GM12878 (cell line): ENCODE results near the gene SYNGAP1. TPM values are rescaled to one million over a fixed set of nuclear protein-coding genes. Genes with fewer than 3 reads are reported as not detected.
A peak's percentile ranks its signal among the peaks of the same experiment; 100 is the strongest.

ENCODE experiments used
- ATF3 ChIP-seq: IDR thresholded peaks from 2 replicates; pipeline ENCODE4 v1.6.1; 2011; ENCODE audit warnings: low read depth, mild to moderate bottlenecking, low read length, moderate library complexity, borderline replicate concordance; ENCODE audit errors: extremely low read depth
- CUX1 ChIP-seq: IDR thresholded peaks from 2 replicates; pipeline ENCODE4 v1.6.1; 2012; ENCODE audit warnings: improper control_type of control experiment, low read depth, low read length; ENCODE audit not compliant: insufficient replicate concordance
- E4F1 ChIP-seq: fragments of 450-650 bp; IDR thresholded peaks from 2 replicates; pipeline ENCODE4 v1.6.1; 2018; ENCODE audit warnings: borderline replicate concordance, mild to moderate bottlenecking; ENCODE audit not compliant: partially characterized antibody
- EP300 ChIP-seq, 2 experiments: fragments of 150-350 bp in 1 of 2; IDR thresholded peaks; 2 replicates each; pipeline ENCODE4 v1.6.1; 2011 to 2012; ENCODE audit warnings: low read depth in 2 of 2, low read length in 2 of 2, borderline replicate concordance in 1 of 2, improper control_type of control experiment in 1 of 2, inconsistent platforms in 1 of 2; ENCODE audit not compliant: control insufficient read depth in 1 of 2
- FOS ChIP-seq: IDR thresholded peaks from 3 replicates; pipeline ENCODE4 v1.6.1; 2011; ENCODE audit warnings: borderline replicate concordance; ENCODE audit not compliant: insufficient read length; ENCODE audit errors: extremely low read depth
- HCFC1 ChIP-seq: fragments of 150-350 bp; IDR thresholded peaks from 2 replicates; pipeline ENCODE4 v1.6.1; 2014; ENCODE audit warnings: low read length
- IKZF2 ChIP-seq, 2 experiments: fragments of 450-650 bp; IDR thresholded peaks; 2 replicates each; pipeline ENCODE4 v1.6.1; 2017; ENCODE audit warnings: mild to moderate bottlenecking in 2 of 2, moderate library complexity in 2 of 2
- IRF4 ChIP-seq: IDR thresholded peaks from 2 replicates; pipeline ENCODE4 v1.6.1; 2011; ENCODE audit warnings: low read depth, low read length
- NR2C1 ChIP-seq: fragments of 450-650 bp; IDR thresholded peaks from 2 replicates; pipeline ENCODE4 v1.6.1; 2017; ENCODE audit warnings: antibody characterized with exemption, mild to moderate bottlenecking, moderate library complexity
- POLR2AphosphoS5 ChIP-seq: IDR thresholded peaks from 2 replicates; pipeline ENCODE4 v1.6.1; 2011; ENCODE audit warnings: mild to moderate bottlenecking, low read length, inconsistent platforms
- RAD21 ChIP-seq: IDR thresholded peaks from 2 replicates; pipeline ENCODE4 v1.6.1; 2011; ENCODE audit warnings: mild to moderate bottlenecking, low read depth, low read length, moderate library complexity; ENCODE audit not compliant: insufficient read depth
- SMAD1 ChIP-seq: fragments of 450-650 bp; IDR thresholded peaks from 2 replicates; pipeline ENCODE4 v1.6.1; 2018; ENCODE audit warnings: mild to moderate bottlenecking, low read depth; ENCODE audit not compliant: partially characterized antibody
- SPI1 ChIP-seq: IDR thresholded peaks from 2 replicates; pipeline ENCODE4 v1.6.1; 2011; ENCODE audit warnings: low read depth, mild to moderate bottlenecking, low read length, moderate library complexity, borderline replicate concordance; ENCODE audit not compliant: insufficient read depth
- SREBF1 ChIP-seq: IDR thresholded peaks from 2 replicates; pipeline ENCODE4 v1.6.1; 2012; ENCODE audit warnings: mild to moderate bottlenecking, low read length
- STAT1 ChIP-seq: fragments of 450-650 bp; conservative IDR thresholded peaks from 2 replicates; pipeline ENCODE4 v1.6.1; 2014; ENCODE audit warnings: antibody characterized with exemption, mild to moderate bottlenecking
- TCF3 ChIP-seq: IDR thresholded peaks from 2 replicates; pipeline ENCODE4 v1.6.1; 2012; ENCODE audit warnings: low read depth, mild to moderate bottlenecking, low read length, borderline replicate concordance; ENCODE audit not compliant: insufficient read depth
- ZNF592 ChIP-seq: fragments of 450-650 bp; IDR thresholded peaks from 2 replicates; pipeline ENCODE4 v1.6.1; 2017; ENCODE audit warnings: mild to moderate bottlenecking, moderate library complexity
- polyA plus RNA-seq, 11 experiments: library from polyadenylated mRNA; depleted of rRNA in 4 of 11; unstranded in 6 of 11; stranded (reverse) in 5 of 11; fragments of >200 nt; fragmentation: Nextera tagmentation in 4 of 11; fragmentation: Illumina TruSeq in 1 of 11; extraction: Ambion mirVana in 4 of 11; extraction: Trizol in 1 of 11; gene quantifications; 1 replicate in 1 of 11; 2 replicates in 10 of 11; pipeline versions ENCODE4 v1.2.1 to v1.2.3, GENCODE V29; 2011 to 2016; ENCODE audit warnings: inconsistent platforms in 2 of 11, missing spikeins in 2 of 11, low read depth in 1 of 11
- total RNA-seq, 4 experiments: library from RNA; depleted of rRNA in 3 of 4; stranded (reverse); fragments of >200 nt in 3 of 4; fragmentation: Illumina TruSeq in 1 of 4; extraction: Trizol in 1 of 4; gene quantifications; 2 replicates each; pipeline versions ENCODE4 v1.2.1 to v1.2.3, GENCODE V29; 2013 to 2021

Gene SYNGAP1
- total and polyA plus RNA-seq, 10 of the 15 experiments (the other 5 are each of a cell fraction or from before 2014, with no cell fraction given): 0.05 to 9.2 (median 1.2) TPM

GRCh38 chr6:33410050-33410710, 9.7 kb upstream of the SYNGAP1 start (continued):
- TF ChIP-seq CUX1 (no peak), NR2C1 (no peak), STAT1 (no peak), HCFC1 (no peak), IRF4 (no peak), TCF3 (no peak), SMAD1 (no peak), FOS (no peak), RAD21 (no peak), ZNF592 (no peak), E4F1 (no peak), POLR2AphosphoS5 (peak; percentile 56; the same call in 1 of the 2 replicates), SPI1 (no peak), IKZF2 (IDR thresholded peaks at IDR 0.05) (peak in 1 of 2 experiments; percentile 14; a peak in 1 of 4 replicates), SREBF1 (no peak), ATF3 (no peak), EP300 (IDR thresholded peaks at IDR 0.05; ENCODE audit: borderline replicate concordance in 1 of 2, control insufficient read depth in 1 of 2, low read depth in 2 of 2, low read length in 2 of 2) (no peak)
